MM.1S (cell line): ENCODE results near the gene AOC1.

Experiments
- DNase-seq: peaks from one replicate; pipeline ENCODE4 v3.0.0-alpha.2; 2015
- H2AFZ ChIP-seq: fragments of 300-600 bp; sonication (generic); 2 replicates; pipeline ENCODE4 v1.6.0; 2016; ENCODE audit warnings: antibody characterized with exemption, low read length
- H3F3A ChIP-seq: fragments of 300-600 bp; sonication (generic); 2 replicates; pipeline ENCODE4 v1.6.1; 2016; ENCODE audit warnings: mild to moderate bottlenecking, antibody characterized with exemption, low read length, moderate library complexity, mixed read lengths; ENCODE audit not compliant: insufficient read depth
- H3K27ac ChIP-seq: fragments of 300-600 bp; sonication (generic); 2 replicates; pipeline ENCODE4 v1.5.1; 2016; ENCODE audit warnings: mild to moderate bottlenecking, low read length
- H3K27me3 ChIP-seq: fragments of 300-600 bp; sonication (generic); replicated peaks from 2 replicates; pipeline ENCODE4 v1.6.0; 2016; ENCODE audit warnings: low read length; ENCODE audit not compliant: insufficient read depth
- H3K36me3 ChIP-seq: fragments of 300-600 bp; sonication (generic); replicated peaks from 2 replicates; pipeline ENCODE4 v1.6.1; 2016; ENCODE audit warnings: mild to moderate bottlenecking, low read length, mixed read lengths; ENCODE audit not compliant: insufficient read depth
- H3K4me1 ChIP-seq: fragments of 300-600 bp; sonication (generic); 2 replicates; pipeline ENCODE4 v1.6.1; 2016; ENCODE audit warnings: low read length, mixed read lengths
- H3K4me2 ChIP-seq: fragments of 300-600 bp; sonication (generic); 2 replicates; pipeline ENCODE4 v1.6.0; 2016; ENCODE audit warnings: low read depth, low read length
- H3K4me3 ChIP-seq: fragments of 300-600 bp; sonication (generic); 2 replicates; pipeline ENCODE4 v1.5.1; 2016; ENCODE audit warnings: low read length, mixed read lengths
- H3K79me2 ChIP-seq: fragments of 300-600 bp; sonication (generic); 2 replicates; pipeline ENCODE4 v1.6.1; 2016; ENCODE audit warnings: mixed run types, low read length, mixed read lengths
- H3K9ac ChIP-seq: fragments of 300-600 bp; sonication (generic); 2 replicates; pipeline ENCODE4 v1.6.1; 2016; ENCODE audit warnings: low read length, mixed read lengths
- H3K9me2 ChIP-seq: fragments of 300-600 bp; sonication (generic); replicated peaks from 2 replicates; pipeline ENCODE4 v1.6.1; 2016; ENCODE audit warnings: mild to moderate bottlenecking, low read length, mixed read lengths; ENCODE audit not compliant: insufficient read depth
- H3K9me3 ChIP-seq: fragments of 300-600 bp; sonication (generic); replicated peaks from 2 replicates; pipeline ENCODE4 v1.6.1; 2016; ENCODE audit warnings: mild to moderate bottlenecking, low read length, mixed read lengths; ENCODE audit not compliant: insufficient read depth
- H4K20me1 ChIP-seq: fragments of 300-600 bp; sonication (generic); 2 replicates; pipeline ENCODE4 v1.6.1; 2016; ENCODE audit warnings: mild to moderate bottlenecking, low read length, moderate library complexity, mixed read lengths; ENCODE audit not compliant: insufficient read depth
- EZH2 ChIP-seq: fragments of 300-600 bp; sonication (generic); optimal IDR thresholded peaks from 2 replicates; pipeline ENCODE3; 2017; ENCODE audit warnings: low read depth, mild to moderate bottlenecking, antibody characterized with exemption, low read length, mixed read lengths
- EZH2phosphoT487 ChIP-seq: fragments of 300-600 bp; sonication (generic); IDR thresholded peaks from 2 replicates; pipeline ENCODE4 v1.6.1; 2018; ENCODE audit warnings: antibody characterized with exemption, low read length
- TF ChIP-seq, protein P1 (sequence below): fragments of 300-600 bp; sonication (generic); IDR thresholded peaks from 2 replicates; pipeline ENCODE4 v1.5.1; 2016; ENCODE audit warnings: antibody characterized with exemption, low read length, mixed read lengths

The AOC1 gene

DNA sequence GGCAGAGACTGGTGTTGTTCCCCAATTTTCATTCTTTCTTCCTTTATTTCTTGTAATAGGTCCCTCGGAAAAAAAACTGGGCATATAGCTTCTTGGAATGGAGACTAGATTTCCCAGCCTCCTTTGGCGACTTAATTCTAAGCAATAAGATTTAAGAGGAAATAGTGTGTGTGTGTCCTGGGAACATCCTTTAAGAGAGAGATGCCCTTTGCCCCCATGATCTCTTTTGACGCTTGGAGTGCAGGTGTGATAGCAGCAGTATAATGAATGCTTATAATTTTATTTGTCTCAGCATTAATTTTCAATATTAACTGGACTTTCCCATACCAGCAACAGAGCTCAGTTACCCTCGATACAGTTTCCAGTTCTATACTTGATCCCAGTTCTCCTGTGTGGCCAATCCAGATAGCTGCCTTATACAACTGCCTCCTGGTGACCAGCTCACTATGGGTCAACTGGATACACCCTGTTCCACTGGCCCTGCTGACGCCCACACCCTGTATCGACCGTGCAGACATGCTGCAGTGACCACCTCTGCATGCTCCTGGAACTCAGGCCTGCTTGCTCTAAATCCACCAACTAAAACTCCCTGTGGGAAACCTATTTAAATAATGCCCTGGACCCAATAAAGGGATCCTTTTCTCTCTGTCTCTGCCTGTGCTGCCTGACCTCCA is 37.9 kb upstream of the AOC1 start:
- Histone ChIP-seq H3K9me2 (no peaks in the 10 kb centered on the region), H3K27me3 (no peaks in the 10 kb centered on the region), H3K4me1 (no peaks in the 10 kb centered on the region), H3K4me2 (no peak overlapping the region), H2AFZ (no peak overlapping the region), H3K36me3 (no peaks in the 10 kb centered on the region), H4K20me1 (no peaks in the 10 kb centered on the region), H3K4me3 (no peak overlapping the region), H3K27ac (no peak overlapping the region), H3K79me2 (no peaks in the 10 kb centered on the region), H3F3A (no peaks in the 10 kb centered on the region), H3K9me3 (no peaks in the 10 kb centered on the region), H3K9ac (no peak overlapping the region)
- TF ChIP-seq, protein P1, sequence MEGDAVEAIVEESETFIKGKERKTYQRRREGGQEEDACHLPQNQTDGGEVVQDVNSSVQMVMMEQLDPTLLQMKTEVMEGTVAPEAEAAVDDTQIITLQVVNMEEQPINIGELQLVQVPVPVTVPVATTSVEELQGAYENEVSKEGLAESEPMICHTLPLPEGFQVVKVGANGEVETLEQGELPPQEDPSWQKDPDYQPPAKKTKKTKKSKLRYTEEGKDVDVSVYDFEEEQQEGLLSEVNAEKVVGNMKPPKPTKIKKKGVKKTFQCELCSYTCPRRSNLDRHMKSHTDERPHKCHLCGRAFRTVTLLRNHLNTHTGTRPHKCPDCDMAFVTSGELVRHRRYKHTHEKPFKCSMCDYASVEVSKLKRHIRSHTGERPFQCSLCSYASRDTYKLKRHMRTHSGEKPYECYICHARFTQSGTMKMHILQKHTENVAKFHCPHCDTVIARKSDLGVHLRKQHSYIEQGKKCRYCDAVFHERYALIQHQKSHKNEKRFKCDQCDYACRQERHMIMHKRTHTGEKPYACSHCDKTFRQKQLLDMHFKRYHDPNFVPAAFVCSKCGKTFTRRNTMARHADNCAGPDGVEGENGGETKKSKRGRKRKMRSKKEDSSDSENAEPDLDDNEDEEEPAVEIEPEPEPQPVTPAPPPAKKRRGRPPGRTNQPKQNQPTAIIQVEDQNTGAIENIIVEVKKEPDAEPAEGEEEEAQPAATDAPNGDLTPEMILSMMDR, result no peak
- TF ChIP-seq EZH2 (no peak), EZH2phosphoT487 (no peak)
- no peak for DNase-seq

DNA sequence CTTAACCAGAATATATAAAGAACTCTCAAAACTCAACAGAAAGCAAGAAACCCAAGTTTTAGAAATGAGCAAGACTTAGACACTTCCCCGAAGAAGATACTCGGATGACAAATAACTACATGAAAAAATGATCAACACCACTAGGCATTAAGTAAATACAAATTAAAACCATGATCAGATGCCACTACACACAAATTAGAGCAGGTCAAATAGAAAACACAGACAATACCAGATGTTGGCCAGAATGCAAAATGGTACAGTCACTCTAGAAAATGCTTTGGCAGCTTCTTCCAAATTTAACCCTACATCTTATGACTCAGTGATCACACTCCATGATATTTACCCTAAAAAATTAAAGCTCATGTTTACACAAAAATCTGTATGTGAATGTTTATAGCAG is 33.3 kb upstream of the AOC1 start:
- Histone ChIP-seq H3K9ac (no peak overlapping the region), H3K9me3 (no peaks in the 10 kb centered on the region), H3K4me3 (no peak overlapping the region), H3K27ac (no peak overlapping the region), H3K4me1 (no peaks in the 10 kb centered on the region), H3K9me2 (no peaks in the 10 kb centered on the region), H3K79me2 (no peaks in the 10 kb centered on the region), H3K27me3 (no peaks in the 10 kb centered on the region), H3K36me3 (no peaks in the 10 kb centered on the region), H2AFZ (no peak overlapping the region), H3K4me2 (no peak overlapping the region), H4K20me1 (no peaks in the 10 kb centered on the region), H3F3A (no peaks in the 10 kb centered on the region)
- no peak for DNase-seq
- no peak for TF ChIP-seq EZH2
- TF ChIP-seq, protein P1, result no peak
- no peak for TF ChIP-seq EZH2phosphoT487

DNA sequence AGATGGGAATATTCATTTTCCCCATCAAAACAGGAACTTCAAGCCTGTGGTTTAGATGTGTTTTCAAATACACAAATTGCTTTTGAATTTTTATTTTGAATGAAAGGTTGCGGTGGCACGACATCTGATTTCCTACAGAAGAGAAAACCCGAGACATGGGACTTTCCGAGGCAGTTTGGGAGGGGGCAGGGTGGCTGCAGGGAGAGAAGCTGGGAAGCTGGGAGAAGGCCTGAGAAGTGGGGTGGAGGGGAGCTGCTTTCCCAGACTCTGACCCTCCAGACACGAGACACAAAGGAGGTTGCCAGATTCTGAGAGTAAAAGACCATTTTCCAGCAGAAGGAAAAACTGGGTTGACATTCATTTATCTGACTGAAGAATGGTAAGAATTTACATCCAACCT is 32.2 kb upstream of the AOC1 start:
- no peak for DNase-seq

More for the DNA sequence above, 32.2 kb upstream of the AOC1 start:
- Histone ChIP-seq H3K9me2 (no peaks in the 10 kb centered on the region), H4K20me1 (no peaks in the 10 kb centered on the region), H3K9me3 (no peaks in the 10 kb centered on the region), H3K36me3 (no peaks in the 10 kb centered on the region), H3F3A (no peaks in the 10 kb centered on the region), H3K27me3 (no peaks in the 10 kb centered on the region), H2AFZ (no peak overlapping the region), H3K9ac (no peak overlapping the region), H3K4me2 (no peak overlapping the region), H3K4me1 (no peaks in the 10 kb centered on the region), H3K4me3 (no peak overlapping the region), H3K79me2 (no peaks in the 10 kb centered on the region), H3K27ac (no peak overlapping the region)
- TF ChIP-seq EZH2phosphoT487 (no peak), EZH2 (no peak)
- TF ChIP-seq, protein P1, result no peak
